Dermis microvascular lymphatic vessel endothelial cell (primary cell): ENCODE results near the gene ELK1. TPM values are rescaled to one million over a fixed set of nuclear protein-coding genes. Genes with fewer than 3 reads are reported as not detected.

Source experiments
- DNase-seq, 2 donors: peaks; one replicate each; pipeline versions ENCODE4 v3.0.0 to v3.0.0-alpha.2; 2010; ENCODE audit warnings: low read depth in 2 of 2
- total RNA-seq: library from RNA; depleted of rRNA; stranded (reverse); fragments of >200 nt; gene quantifications from 2 replicates; pipeline ENCODE4 v1.2.1, GENCODE V29; 2014

The ELK1 gene
- total RNA-seq, 1 donor from 2014 or later: 8.6 TPM

- DNase-seq: no peak
These were observed 3.7 kb downstream of the ELK1 start for GRCh38 chrX:47646636-47647035.

GRCh38 chrX:47645530-47645929 is 4.8 kb downstream of the ELK1 start:
- DNase-seq: no peak

GRCh38 chrX:47644557-47645091 is 5.7 kb downstream of the ELK1 start:
- peak; percentile 17 to 20 for DNase-seq

DNA sequence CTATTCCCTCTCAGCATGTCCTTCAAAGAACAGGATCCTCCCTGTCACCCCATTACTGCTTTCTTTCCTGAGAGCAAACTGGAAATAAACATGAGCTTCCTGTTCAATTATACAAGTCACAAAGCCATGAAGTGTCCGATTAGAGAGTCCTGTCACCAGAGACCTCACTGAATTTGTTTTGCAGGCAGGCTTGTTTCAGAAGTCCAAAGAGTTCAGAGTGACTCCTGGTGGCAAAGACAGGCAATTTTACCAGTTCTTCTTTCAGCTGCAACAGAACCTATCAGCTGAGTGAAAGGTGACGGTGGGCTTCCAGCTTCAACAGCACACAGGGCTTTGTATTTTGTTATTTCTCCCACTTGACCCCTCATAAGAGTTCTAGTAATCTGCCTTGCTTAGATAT is 6.4 kb downstream of the ELK1 start:
- DNase-seq: peak; percentile 47 to 48

GRCh38 chrX:47638816-47639215 is 11.5 kb downstream of the ELK1 start:
- DNase-seq: no peak

DNA sequence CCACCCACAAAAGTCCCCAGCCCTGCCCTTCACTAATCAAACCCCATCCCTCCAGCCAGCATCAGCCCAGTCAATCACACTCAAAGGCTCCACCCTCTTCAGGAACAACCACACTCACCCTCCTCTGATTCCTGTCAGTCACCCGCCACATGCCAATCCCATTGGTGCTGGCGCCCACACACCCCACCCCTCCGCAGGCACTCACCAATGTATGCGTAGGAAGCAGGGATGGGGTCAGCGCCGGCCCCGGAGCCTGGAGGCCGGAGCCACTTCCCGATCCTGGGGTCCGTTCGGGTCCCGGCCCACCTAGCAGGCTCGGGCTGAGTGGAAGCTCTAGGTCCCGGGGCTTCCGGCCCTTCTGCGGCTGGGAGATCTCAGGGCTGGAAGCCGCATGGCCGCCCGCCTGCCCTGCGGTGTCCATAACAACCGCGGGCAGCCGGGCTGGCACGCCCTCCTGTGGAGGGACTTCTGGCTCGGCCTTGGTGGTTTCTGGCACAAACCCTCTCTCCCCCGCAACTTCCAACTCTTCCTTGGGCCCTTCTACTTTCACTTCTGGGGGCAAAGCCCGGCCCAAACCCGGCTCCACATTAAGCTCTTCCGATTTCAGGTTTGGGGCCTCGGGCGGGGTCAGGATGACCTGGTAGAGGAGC is 12.7 kb downstream of the ELK1 start:
- DNase-seq: peak; percentile 44 to 85

GRCh38 chrX:47634871-47635575 is 15.3 kb downstream of the ELK1 start:
- DNase-seq: no peak

DNA sequence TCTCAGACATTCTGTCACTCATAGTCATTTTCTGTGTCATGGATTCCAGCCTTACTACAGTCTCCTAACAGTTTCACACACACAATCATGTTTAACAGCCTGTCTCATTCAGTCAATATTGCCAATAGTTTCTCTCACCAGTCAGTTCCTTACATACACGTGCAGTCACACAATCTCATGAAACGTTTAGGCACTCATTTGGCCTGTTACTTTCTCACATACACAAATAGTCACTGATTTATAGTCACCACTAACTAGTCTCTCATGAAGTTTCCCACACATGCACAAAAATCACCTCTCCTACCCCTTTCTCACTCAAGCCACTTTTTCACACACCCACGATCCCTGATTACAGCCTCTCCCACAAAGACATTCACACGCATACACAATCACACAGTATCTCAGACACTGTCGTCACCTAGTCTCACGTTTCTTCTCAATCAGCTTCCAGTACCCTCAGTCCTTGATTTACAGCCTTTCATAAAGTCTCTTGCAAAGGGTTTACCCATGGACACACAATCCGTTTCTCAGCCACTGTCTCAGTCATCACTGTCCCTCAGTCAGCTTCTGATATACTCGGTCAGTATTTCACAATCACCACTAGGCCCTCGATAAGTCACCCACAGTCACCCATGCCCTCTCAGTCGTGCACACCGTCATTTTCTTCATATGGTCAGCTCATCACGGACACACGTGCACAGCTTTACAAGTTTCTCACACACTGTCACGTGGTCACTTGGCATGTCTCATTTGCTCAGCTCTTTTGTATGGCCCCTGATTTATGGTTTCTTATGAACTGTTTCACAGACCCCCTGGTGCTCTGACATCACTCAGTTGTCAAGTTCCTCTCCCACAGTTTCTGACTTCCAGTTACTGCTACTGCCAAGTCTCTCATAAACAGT is 16.4 kb downstream of the ELK1 start:
- no peak for DNase-seq

GRCh38 chrX:47632666-47633065 is 17.7 kb downstream of the ELK1 start:
- DNase-seq: no peak

DNA sequence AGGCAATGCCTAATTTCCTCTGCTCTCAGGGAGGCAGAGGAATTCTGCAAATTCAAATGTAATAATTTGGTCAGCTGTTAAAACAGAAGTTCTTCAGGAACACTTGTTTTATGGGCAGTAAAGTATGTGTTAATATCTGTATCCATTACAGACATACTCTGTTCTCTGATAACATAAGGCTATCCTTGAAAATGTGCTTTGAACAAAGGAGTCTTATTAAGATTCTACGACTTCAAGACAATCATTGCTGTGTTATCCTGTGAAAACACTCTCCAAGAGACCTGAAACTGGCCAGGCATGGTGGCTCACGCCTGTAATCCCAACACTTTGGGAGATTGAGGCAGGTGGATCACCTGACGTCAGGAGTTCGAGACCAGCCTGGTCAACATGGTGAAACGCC is 18.7 kb downstream of the ELK1 start:
- no peak for DNase-seq

DNA sequence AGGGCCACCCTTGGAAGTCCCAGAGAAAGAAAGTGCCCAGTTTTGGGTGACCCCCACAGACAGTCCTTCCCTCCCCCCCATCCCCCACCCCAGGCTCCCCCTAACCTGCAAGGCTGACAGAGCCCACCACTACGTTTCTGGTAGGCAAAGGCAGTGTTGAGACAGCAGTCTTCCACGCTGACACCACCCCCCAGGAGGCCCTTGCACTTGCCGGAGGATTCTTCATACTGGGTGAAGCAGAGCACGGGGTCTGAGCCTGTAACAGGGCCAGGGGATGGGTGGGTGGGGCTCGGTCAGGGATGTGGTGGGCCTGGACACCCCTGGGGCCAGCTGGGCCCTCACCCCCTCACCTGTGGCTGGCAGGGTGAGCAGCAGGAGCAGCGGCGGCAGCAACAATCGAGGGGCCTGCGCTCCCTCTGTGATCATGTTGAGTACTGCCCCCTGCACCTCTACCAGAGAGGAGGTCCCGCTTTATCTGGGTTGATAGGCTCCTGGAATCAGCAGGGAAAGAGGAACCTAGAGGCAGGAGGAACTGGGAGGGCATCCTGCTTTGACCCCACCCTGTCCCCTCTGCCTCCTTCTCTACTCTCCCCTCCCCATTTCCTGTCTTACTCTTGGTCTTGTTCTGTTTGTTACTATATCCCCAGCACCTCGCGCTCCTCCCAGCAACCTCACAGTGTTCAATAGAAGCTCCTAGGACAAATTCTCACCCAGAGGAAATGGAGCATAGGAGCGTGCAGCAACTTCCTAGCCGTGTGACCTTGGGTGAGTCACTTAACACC is 20.8 kb downstream of the ELK1 start, which contains the start of gene CFP:
CFP (minus strand) TSS at position 512 of the 782 bp plus-strand sequence; CDS start at position 426, 86 bp downstream.
- no peak for DNase-seq

DNA sequence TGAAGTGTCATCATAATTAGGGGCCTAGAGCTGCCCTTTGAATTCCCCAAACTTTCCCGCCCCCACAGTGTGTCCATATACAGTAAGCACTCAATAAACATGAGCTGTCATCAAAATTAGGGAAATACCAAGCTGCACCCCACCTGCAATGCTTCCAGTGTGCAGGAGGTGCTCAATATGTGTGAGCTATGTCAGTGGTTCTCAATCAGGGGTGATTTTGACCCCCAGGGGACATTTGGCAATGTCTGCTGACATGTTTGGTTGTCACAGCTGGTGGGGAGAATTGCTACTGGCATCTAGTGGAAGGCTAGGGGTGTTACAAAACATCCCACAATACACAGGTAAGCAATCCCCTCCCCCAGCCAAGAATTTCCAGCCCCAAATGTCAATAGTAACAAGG is 21.4 kb downstream of the ELK1 start:
- peak in 1 of 2 donors; percentile 12 for DNase-seq

DNA sequence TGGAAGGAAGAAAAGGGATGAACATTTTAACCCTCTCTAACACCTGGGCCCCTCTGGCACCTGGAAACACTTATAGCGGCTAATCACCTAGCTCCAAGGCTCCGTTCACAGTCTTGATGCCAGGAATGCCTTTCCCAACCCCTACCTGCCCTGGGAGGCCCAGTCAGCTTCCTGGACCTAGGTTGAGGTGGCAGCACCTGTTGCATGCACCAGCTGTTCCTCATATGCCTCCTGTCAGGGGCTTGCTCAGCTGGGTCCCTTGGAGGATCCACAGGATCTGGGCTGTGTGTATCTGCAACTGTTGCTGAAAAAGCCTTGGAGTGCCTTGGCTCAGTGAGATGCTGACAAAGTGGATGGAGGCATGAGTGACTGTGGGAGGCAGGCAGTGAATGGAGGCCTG is 25.0 kb downstream of the ELK1 start:
- DNase-seq: no peak

GRCh38 chrX:47623540-47624027 is 26.8 kb downstream of the ELK1 start:
- DNase-seq: peak; percentile 28 to 76

- DNase-seq: no peak
These were observed 28.5 kb downstream of the ELK1 start for GRCh38 chrX:47621851-47622250.

GRCh38 chrX:47620303-47620685 is 30.1 kb downstream of the ELK1 start:
- no peak for DNase-seq

GRCh38 chrX:47619486-47620302 is 30.7 kb downstream of the ELK1 start, which contains the start of gene SYN1:
SYN1 (minus strand) TSS chrX:47619857; CDS start chrX:47619728, 129 bp downstream.
- peak; percentile 57 to 80 for DNase-seq

- DNase-seq: no peak
These were observed 31.4 kb downstream of the ELK1 start for GRCh38 chrX:47618923-47619485.

GRCh38 chrX:47614618-47615017 is 35.7 kb downstream of the ELK1 start:
- DNase-seq: no peak

DNA sequence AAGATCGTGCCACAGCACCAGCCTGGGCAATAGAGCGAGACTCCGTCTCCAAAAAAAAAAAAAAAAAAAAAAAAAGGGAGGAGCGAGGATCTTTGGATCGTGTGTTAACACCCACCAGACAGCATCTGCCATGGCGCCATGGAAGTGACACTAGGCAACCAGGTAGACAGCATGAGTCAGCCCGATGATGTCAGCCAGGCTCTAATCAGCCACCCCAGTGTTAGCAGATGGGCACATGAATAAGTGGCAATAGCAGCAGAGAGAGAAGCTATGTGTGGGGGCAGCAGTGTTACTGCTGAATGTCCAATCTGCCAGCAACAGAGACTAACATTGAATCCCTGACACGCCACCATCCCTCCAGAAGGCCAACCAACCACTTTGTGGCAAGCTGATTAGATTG is 37.3 kb downstream of the ELK1 start:
- no peak for DNase-seq
